IMR-90 (cell line): ENCODE results near the gene PFKFB2.

ENCODE experiments used
- CTCF ChIP-seq: conservative IDR thresholded peaks from 2 replicates; pipeline ENCODE4 v1.5.1; 2012; ENCODE audit warnings: mild to moderate bottlenecking, low read depth, low read length, improper control_type of control experiment
- FOS ChIP-seq: fragments of 150-350 bp; IDR thresholded peaks from 2 replicates; pipeline ENCODE4 v1.6.1; 2016; ENCODE audit warnings: low read depth, low read length
- MAFK ChIP-seq: IDR thresholded peaks from 2 replicates; pipeline ENCODE4 v1.6.1; 2012; ENCODE audit warnings: low read depth, low read length, improper control_type of control experiment
- RAD21 ChIP-seq: IDR thresholded peaks from 2 replicates; pipeline ENCODE4 v1.6.1; 2012; ENCODE audit warnings: low read length, improper control_type of control experiment

GRCh38 chr1:207030522-207031009, 22.5 kb upstream of the PFKFB2 start:
- TF ChIP-seq RAD21: no peak
- TF ChIP-seq MAFK: no peak
- no peak for TF ChIP-seq CTCF
- TF ChIP-seq FOS: no peak
